ENCODE results near the gene UMOD.

DNA sequence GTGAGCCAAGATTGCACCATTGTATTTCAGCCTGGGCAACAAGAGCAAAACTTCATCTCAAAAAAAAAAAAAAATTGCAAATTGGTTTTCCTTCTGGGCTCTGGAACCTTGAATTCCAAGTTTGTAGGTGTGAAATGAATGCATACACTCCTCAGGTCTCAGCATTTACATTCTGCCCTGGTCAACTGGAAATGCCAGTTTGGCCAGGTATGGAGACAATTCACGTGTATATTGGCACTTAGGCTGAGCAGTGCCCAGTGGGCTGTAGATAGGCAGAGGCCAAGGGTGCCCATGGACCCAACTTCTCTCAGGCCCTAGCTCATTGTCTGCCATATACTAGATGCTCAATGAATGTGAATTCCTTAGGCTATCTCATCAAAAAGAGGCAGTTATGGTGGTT is 36.3 kb upstream of the UMOD start:
- TF ChIP-seq SUZ12 (IDR thresholded peaks at IDR 0.05; ENCODE audit: extremely low read depth, insufficient read depth, insufficient read length) (no peak), ZNF274 (IDR thresholded peaks at IDR 0.05; ENCODE audit: low read depth, low read length) (no peak), YY1 (IDR thresholded peaks at IDR 0.05; ENCODE audit: insufficient read depth, insufficient read length) (no peak)

Data from NT2/D1 (cell line).